DMS153 treated with DMSO at 0.1 percent for 48 hours (cell line): ENCODE data around the gene CALHM2.

Experiments
- DNase-seq: peaks from one replicate; lab custom pipeline; 2025; ENCODE audit not compliant: unreplicated experiment; lab: John Stamatoyannopoulos, UW

The CALHM2 gene

GRCh38 chr10:103451091-103451813, 918 bp downstream of the CALHM2 start:
- DNase-seq: peak; percentile 29

- no peak for DNase-seq
Observed at GRCh38 chr10:103450201-103450695, 1.9 kb downstream of the CALHM2 start.

- no peak for DNase-seq
Observed at GRCh38 chr10:103449208-103450144, 2.7 kb downstream of the CALHM2 start.

DNA sequence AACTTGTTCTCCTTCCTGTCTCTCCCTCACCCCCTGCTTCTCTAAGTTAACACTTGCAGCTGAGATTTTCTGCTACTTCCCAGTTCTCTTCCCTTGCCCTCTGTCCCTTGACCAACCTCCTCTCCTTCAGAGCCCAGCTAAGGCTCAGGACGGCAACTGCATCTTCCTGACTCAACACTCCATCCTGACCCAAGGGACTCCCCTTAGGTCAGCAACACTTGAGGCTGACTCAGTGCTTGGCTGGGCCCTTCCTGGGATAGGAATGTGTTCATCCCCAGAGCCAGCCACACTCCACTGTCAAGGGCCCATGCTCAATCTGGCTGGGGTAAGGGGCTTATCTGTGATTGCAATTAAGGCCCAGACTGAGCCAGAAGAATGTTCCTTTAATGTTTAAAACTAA, 3.4 kb downstream of the CALHM2 start:
- no peak for DNase-seq

DNA sequence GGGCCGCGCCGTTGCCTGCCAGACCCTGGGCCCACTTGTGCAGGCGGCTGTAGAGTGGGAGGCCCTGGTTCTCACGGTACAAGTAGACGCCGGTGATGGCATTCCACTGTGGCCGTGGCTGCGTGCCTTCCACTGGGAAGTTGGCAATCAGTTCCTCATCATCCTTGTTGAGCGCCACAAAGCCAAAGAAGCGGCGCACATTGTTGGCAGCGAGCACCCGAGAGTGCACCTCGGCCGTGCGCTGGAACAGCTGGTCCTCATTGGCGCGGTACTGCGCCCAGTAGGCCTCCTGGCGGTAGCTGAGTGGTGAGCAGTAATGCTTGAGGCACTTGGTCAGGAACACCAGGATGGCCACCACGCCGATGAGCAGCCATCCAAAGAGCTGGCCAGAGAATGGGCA, 5.0 kb downstream of the CALHM2 start:
- no peak for DNase-seq

DNA sequence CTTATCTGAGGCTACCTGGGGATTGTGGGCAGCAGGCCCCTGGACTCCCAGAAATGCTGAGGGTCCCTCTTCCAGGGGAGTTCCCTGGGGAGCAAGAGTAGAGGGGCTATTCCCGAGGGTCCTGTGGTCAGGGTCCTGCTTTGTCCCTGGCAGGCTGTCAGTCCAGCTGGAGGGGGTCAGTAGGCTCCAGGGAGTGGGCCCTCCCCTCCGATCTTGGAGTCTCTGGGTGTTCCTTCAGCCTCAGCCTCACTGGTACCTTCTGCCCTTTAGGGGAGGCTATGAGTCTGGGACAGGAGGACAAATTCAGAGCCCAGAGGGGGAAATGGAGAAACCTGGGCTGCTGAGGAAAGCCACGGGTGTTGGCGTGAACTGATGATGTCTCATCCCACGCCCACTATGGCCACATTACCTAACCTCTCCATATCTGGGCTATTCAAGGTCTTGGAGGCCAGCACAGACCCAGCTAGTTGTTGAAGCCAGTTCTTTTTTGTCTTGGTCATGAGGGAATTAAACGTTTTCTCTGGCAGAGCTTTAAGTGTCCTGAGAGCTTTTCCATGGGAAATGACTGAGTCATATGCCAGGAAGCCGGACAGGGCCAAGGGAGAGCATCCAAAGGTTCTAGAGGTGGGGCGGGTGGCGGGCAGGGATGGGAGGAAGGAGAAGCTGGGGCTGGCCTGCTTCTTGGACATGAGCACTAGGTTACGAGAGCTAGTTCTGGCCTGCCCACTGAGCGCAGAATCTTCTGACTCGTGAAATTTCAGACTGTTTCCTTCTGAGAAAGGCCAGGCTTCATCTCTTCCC, 6.2 kb downstream of the CALHM2 start:
- DNase-seq: no peak

DNA sequence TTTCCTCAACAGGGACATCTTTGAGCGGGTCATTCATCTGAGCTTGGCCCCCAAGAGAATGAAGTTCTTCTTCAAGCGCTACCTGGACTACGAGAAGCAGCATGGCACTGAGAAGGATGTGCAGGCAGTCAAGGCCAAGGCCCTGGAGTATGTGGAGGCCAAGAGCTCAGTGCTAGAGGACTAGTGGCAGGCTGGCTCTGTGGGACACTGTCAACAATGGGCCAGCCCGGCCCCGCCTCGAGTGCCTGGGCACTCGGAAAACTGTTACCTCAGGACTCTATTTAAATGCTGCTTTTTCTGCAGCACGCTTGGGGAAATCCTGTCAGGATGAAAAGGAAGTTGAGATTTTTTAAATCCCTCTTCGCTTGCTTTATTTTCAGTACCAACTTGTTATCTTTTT, 6.8 kb downstream of the CALHM2 start:
- DNase-seq: no peak

GRCh38 chr10:103444478-103444877, 7.7 kb downstream of the CALHM2 start:
- DNase-seq: no peak

- DNase-seq: no peak
Observed at GRCh38 chr10:103443475-103444185, 8.5 kb downstream of the CALHM2 start.

DNA sequence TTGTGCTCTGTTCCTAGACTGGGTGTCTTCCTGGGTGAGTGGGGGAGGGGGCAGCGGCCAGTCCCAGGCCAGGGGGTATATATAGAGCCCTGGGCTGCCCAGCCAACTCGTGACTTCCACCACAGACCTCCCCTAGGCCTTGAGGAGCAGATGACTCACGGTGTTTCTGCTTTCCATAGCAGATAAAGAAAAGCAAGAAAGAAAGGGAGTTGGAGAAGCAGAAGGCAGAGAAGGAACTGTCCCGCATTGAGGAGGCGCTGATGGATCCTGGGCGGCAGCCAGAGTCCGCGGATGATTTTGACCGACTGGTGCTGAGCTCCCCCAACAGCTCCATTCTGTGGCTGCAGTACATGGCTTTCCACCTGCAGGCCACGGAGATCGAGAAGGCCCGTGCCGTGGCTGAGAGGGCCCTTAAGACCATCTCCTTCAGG, 10.1 kb downstream of the CALHM2 start:
- no peak for DNase-seq

DNA sequence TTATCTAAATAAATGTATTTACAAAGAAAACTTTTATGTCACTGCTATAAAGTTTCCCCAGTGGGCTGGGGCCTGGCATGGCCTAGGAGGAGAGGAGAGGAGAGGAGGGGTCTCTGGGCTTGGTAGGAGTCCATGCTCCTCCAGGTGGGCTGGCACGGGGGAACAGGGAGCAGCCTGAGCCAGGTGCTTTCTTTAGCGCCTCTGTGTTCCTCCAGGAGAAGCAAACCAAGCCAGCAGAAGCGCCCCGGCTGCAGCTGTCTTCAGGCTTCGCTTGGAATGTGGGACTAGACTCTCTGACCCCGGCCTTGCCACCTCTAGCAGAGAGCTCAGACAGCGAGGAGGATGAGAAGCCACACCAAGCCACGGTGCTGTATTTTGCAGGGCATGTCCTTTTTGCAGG, 10.6 kb downstream of the CALHM2 start:
- DNase-seq: no peak

DNA sequence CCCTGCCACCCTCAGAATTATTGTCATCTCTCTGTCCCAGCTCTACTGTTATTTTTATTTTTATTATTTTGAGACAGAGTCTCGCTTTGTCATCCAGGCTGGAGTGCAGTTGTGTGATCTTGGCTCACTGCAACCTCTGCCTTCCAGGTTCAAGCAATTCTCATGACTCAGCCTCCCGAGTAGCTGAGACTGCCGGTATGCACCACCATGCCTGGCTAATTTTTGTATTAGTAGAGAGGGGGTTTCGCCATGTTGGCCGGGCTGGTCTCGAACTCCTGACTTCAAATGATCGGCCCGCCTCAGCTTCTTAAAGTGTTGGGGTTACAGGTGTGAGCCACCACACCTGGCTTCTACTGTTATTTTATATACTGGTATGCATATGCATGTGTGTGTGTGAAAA, 11.0 kb downstream of the CALHM2 start:
- no peak for DNase-seq

DNA sequence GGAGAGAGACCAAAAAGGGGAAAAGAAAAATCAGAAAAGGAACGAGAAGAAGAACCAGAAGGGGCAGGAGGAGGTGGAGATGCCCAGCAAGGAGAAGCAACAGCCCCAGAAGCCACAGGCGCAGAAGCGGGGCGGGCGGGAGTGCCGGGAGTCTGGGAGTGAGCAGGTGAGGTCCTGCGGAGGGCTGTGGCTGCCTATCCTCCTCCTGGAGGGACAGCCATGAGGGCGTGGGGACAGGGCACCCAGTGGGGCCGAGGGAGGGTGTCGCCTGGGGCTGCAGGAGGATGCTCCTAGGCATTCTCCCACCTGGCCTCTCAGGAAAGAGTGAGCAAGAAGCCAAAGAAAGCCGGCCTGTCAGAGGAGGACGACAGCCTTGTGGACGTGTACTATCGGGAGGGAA, 11.8 kb downstream of the CALHM2 start:
- no peak for DNase-seq

- DNase-seq: no peak
Observed at GRCh38 chr10:103439776-103440175, 12.4 kb downstream of the CALHM2 start.

- DNase-seq: no peak
Observed at GRCh38 chr10:103433858-103434257, 18.3 kb downstream of the CALHM2 start.

- no peak for DNase-seq
Observed at GRCh38 chr10:103431902-103432301, 20.3 kb downstream of the CALHM2 start.

DNA sequence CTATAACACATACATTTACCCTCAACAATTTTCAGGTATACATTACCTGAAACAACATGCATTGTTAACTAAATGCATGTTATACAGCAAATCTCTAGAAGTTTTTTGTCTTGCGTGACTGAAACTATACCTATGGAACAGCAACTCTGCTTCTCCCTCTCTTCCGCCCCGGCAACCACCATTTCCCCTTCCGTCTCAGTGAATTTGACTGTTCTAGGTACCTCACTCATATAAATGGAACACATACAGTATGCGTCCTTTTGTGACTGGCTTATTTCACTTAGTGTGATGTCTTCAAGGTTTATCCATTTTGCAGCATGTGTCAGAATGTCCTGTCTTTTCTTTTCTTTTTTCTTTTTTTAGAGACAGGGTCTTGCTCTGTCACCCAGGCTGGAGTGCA, 22.5 kb downstream of the CALHM2 start:
- no peak for DNase-seq

GRCh38 chr10:103428989-103429643, 23.1 kb downstream of the CALHM2 start:
- DNase-seq: no peak

- DNase-seq: no peak
Observed at GRCh38 chr10:103427866-103428265, 24.3 kb downstream of the CALHM2 start.

GRCh38 chr10:103423748-103424147, 28.4 kb downstream of the CALHM2 start:
- DNase-seq: no peak
